Spleen (tissue), 11 donors: ENCODE data around the gene KAT6B. TPM values are rescaled to one million over a fixed set of nuclear protein-coding genes. Genes with fewer than 3 reads are reported as not detected.
A peak's percentile ranks its signal among the peaks of the same experiment; 100 is the strongest.
"Not testable (repeated sequence)": the region's sequence is repeated elsewhere in the genome, so short reads cannot be mapped to it uniquely, and the experiment has no call there.

Experiments
- DNase-seq: peaks from one replicate; pipeline ENCODE4 v3.0.0-alpha.2; 2020
- H3K27ac ChIP-seq, 8 donors: fragments of 200-600 bp; sonication (generic) in 7 of 8; 1 replicate in 4 of 8; 2 replicates in 4 of 8; pipeline versions ENCODE4 v1.5.0 to v1.8.0; 2016 to 2021; ENCODE audit warnings: inconsistent platforms in 4 of 8, mild to moderate bottlenecking in 4 of 8, moderate library complexity in 1 of 8
- H3K27me3 ChIP-seq, 7 donors: fragments of 200-600 bp; sonication (generic) in 6 of 7; replicated peaks in 1 of 7; 1 replicate in 4 of 7; 2 replicates in 3 of 7; pipeline versions ENCODE4 v1.5.0 to v1.8.0; 2016 to 2021; ENCODE audit warnings: inconsistent platforms in 3 of 7, mild to moderate bottlenecking in 1 of 7
- H3K36me3 ChIP-seq, 6 donors: fragments of 200-600 bp; sonication (generic) in 5 of 6; 1 replicate in 4 of 6; 2 replicates in 2 of 6; pipeline versions ENCODE4 v1.5.0 to v1.8.0; 2016 to 2021; ENCODE audit warnings: inconsistent platforms in 2 of 6
- H3K4me1 ChIP-seq, 6 donors: fragments of 200-600 bp; sonication (generic) in 5 of 6; 1 replicate in 3 of 6; 2 replicates in 3 of 6; pipeline versions ENCODE4 v1.5.0 to v1.8.0; 2016 to 2021; ENCODE audit warnings: inconsistent platforms in 3 of 6
- H3K4me3 ChIP-seq, 8 donors: fragments of 200-600 bp; sonication (generic) in 7 of 8; 1 replicate in 4 of 8; 2 replicates in 4 of 8; pipeline versions ENCODE4 v1.5.0 to v1.8.0; 2016 to 2021; ENCODE audit warnings: inconsistent platforms in 4 of 8, mild to moderate bottlenecking in 4 of 8, moderate library complexity in 2 of 8
- H3K9me3 ChIP-seq, 8 donors: fragments of 200-600 bp; sonication (generic) in 7 of 8; 1 replicate in 4 of 8; 2 replicates in 4 of 8; pipeline versions ENCODE4 v1.5.0 to v1.8.0; 2016 to 2021; ENCODE audit warnings: inconsistent platforms in 4 of 8
- POLR2A ChIP-seq, 3 donors: fragments of 450-650 bp; IDR thresholded peaks; one replicate each; pipeline ENCODE4 v1.5.1; 2017; ENCODE audit warnings: antibody characterized with exemption in 3 of 3, mild to moderate bottlenecking in 1 of 3
- POLR2AphosphoS5 ChIP-seq, 3 donors: sonication (generic); formaldehyde crosslinking; IDR thresholded peaks; one replicate each; pipeline ENCODE4 v1.5.1; 2017; ENCODE audit warnings: antibody characterized with exemption in 3 of 3
- WGBS, 5 donors: extraction: QIAGEN DNeasy Blood & Tissue Kit in 3 of 5; methylation state at CpG; one replicate each; pipeline versions ENCODE4 v1.1.5 to v1.1.7; 2013 to 2018; 5-methylcytosine and 5-hydroxymethylcytosine counted together
- intact Hi-C: fragments of 100-400 bp; cut with DNase I; formaldehyde crosslinking; loops from one replicate; pipeline ENCODE4 v1.15.0; 2023; ENCODE audit warnings: low total_unique reads
- polyA plus RNA-seq, 3 donors: library from polyadenylated mRNA; stranded (reverse); fragments of 200-250 nt; gene quantifications; one replicate each; pipeline ENCODE4 v1.2.1, GENCODE V29; 2013
- total RNA-seq, 7 donors: library from RNA; depleted of rRNA in 3 of 7; stranded (reverse); fragments of >200 nt in 3 of 7; fragmentation: NEBNext Ultra II Directional in 4 of 7; extraction: Animal tissue kit (Norgen Biotek cat#: 25700) in 4 of 7; gene quantifications; one replicate each; pipeline versions ENCODE4 v1.1.0 to v1.2.1, GENCODE V29; 2016 to 2021
- TF ChIP-seq, protein P1 (sequence below), 11 experiments: fragments of 200-600 bp in 7 of 11; fragments of 450-650 bp in 4 of 11; sonication (generic) in 4 of 11; IDR thresholded peaks in 8 of 11; conservative IDR thresholded peaks in 3 of 11; 1 replicate in 7 of 11; 2 replicates in 4 of 11; pipeline versions ENCODE4 v1.4.0 to v1.8.0; 2016 to 2021; ENCODE audit warnings: antibody characterized with exemption in 11 of 11, inconsistent platforms in 4 of 11, mild to moderate bottlenecking in 1 of 11
- donor health status: healthy with polysubstance abuse.
- donor health status: DM: no; HTN: no; CAD: no; lungs with moderate emphysema.
- donor health status: DM: no; HTN: no; CAD: no.
- donor health status: Bipolar disorder and iron deficiency.
- donor health status: healthy.
- donor health status: DM: no; HTN: no; CAD: no.
- donor health status: DM: yes; HTN: yes; CAD: no.

KAT6B gene
- total and polyA plus RNA-seq, 10 donors = 2.9 to 61.0 (median 46.0) TPM

DNA sequence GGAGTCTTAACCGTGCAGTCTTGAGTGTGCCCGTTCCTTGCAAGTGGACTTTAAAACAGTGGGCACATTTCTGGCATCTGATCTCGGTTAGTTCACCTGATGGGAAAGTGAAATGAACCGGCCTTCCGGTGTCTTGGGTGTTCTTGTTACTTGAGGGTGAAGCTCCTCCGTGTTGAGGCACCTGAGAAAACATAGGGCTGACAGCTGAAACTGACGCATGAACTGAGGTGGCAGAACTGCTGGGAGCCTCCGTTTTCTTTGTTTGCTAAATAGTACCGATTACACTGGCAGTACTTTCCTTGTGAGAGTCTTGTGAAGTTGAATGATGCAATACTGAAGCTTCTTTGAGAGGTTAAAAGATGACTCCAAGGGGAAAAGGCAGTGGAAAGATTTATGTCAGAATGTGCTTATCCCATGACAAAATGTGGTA lies 222.3 kb downstream of the KAT6B start:
- Histone ChIP-seq H3K9me3 (no peaks in the 10 kb centered on the region), H3K27me3 (peaks cover 0 to 14% (median 0%) of the 10 kb centered on the region in 7 donors), H3K36me3 (no peaks in the 10 kb centered on the region), H3K4me3 (no peak overlapping the region), H3K4me1 (peaks cover 0 to 5% (median 0%) of the 10 kb centered on the region in 6 donors), H3K27ac (no peak overlapping the region)
- 82 to 92% (median 85%) methylated on average over 9 of the region's 9 CpGs for WGBS, 5 donors
- intact Hi-C loops = no loop called here
- TF ChIP-seq, protein P1, sequence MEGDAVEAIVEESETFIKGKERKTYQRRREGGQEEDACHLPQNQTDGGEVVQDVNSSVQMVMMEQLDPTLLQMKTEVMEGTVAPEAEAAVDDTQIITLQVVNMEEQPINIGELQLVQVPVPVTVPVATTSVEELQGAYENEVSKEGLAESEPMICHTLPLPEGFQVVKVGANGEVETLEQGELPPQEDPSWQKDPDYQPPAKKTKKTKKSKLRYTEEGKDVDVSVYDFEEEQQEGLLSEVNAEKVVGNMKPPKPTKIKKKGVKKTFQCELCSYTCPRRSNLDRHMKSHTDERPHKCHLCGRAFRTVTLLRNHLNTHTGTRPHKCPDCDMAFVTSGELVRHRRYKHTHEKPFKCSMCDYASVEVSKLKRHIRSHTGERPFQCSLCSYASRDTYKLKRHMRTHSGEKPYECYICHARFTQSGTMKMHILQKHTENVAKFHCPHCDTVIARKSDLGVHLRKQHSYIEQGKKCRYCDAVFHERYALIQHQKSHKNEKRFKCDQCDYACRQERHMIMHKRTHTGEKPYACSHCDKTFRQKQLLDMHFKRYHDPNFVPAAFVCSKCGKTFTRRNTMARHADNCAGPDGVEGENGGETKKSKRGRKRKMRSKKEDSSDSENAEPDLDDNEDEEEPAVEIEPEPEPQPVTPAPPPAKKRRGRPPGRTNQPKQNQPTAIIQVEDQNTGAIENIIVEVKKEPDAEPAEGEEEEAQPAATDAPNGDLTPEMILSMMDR (IDR thresholded peaks at IDR 0.05 in 8 of 11, conservative IDR thresholded peaks at IDR 0.05 in 3 of 11) = no peak
- DNase-seq = peak; percentile 31

DNA sequence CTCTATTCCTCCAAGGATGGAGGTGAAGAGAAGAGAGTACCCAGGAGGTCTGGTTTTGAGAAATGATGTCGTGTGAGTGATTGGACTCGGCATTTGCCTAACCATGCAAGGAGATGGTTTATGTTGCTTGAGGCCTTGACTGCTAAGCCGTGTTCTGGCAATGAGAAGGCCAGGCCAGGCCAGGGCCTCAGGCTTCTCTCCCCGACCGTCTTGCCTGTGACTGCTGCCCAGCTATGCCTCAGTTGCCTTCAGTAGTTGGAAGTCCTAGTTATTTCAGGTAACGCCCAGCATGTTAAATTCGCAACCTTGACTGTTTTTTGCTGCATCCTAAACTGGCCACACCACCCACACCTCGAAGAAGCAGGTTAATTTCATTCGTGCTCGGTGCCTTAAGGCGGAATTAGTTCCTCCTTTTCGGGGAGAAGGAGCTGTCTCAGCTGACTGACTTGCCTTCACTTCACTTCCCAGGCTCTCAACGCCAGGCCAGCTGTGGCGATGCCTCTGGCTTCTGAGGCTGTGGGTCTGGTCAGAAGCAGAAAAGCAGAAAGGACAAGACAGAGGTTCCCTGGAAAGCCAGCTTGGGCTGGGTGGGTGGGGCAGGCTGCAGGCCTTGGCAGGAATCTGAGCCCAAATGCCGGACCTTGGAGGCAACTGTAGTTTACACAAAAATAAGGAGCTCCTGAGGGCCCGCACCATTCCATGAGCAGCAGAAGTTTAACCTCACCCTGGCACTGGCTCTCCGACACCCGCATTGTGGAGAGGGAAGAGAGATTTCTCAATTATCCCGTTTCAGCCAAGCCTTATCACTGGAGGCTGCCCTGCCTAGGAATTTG lies 223.1 kb downstream of the KAT6B start:
- no peak overlapping the region for H3K27ac ChIP-seq
- DNase-seq = no peak
- 77 to 88% (median 81%) methylated on average over 18 to 19 of the region's 19 CpGs for WGBS, 5 donors
- H3K36me3 ChIP-seq = no peaks in the 10 kb centered on the region
- no peaks in the 10 kb centered on the region for H3K4me1 ChIP-seq
- peaks cover 0 to 5% (median 0%) of the 10 kb centered on the region in 7 donors for H3K27me3 ChIP-seq
- no peaks in the 10 kb centered on the region for H3K9me3 ChIP-seq
- H3K4me3 ChIP-seq = no peak overlapping the region
- no peak for TF ChIP-seq POLR2A (IDR thresholded peaks at IDR 0.05)
- TF ChIP-seq, protein P1 (IDR thresholded peaks at IDR 0.05 in 8 of 11, conservative IDR thresholded peaks at IDR 0.05 in 3 of 11) = no peak
- TF ChIP-seq POLR2AphosphoS5 (IDR thresholded peaks at IDR 0.05) = no peak
- intact Hi-C loops = no loop called here

DNA sequence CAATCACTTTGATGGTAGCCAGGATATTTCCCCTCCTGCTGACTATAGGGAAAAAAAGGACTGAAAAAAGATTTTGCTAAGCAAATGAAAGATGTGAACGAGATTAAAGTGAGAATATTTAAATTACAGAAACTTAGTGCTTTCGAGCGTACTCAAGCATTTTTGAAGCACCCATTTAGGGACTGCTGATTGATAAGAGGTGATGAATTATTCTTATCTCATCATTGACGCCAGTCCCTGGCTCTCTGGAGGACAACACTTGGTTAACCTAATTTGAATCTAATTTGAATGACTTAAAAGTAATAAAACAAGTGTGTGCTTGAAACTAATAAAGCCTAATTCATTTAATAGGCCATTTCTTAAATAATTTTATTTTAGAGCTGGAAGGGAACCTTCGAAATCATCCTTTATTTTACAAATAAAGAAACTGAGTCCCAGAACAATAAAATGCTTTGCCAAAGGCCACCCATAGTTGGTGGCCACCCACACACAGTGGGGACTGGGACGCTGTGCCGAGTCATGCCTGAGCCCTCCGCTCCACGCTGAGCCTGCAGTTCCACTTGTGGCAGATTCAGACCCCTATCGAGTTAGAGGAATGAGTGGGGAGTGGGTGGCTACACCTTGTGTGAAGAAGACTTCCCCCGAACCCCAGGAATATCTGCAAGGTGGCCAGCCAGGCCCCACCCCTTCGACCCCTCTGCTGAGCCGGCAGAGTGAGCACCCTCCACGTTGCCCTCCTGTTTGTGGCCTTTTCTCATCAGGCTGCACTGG lies 223.9 kb downstream of the KAT6B start:
- H3K27me3 ChIP-seq = no peaks in the 10 kb centered on the region
- TF ChIP-seq POLR2AphosphoS5 (IDR thresholded peaks at IDR 0.05) (no peak), POLR2A (IDR thresholded peaks at IDR 0.05) (no peak)
- TF ChIP-seq, protein P1 (IDR thresholded peaks at IDR 0.05 in 8 of 11, conservative IDR thresholded peaks at IDR 0.05 in 3 of 11) = no peak
- H3K9me3 ChIP-seq = no peaks in the 10 kb centered on the region
- no peak overlapping the region for H3K27ac ChIP-seq
- 86 to 95% (median 91%) methylated on average over 14 of the region's 14 CpGs for WGBS, 5 donors
- intact Hi-C loops = no loop called here
- no peaks in the 10 kb centered on the region for H3K4me1 ChIP-seq
- no peak overlapping the region for H3K4me3 ChIP-seq
- H3K36me3 ChIP-seq = no peaks in the 10 kb centered on the region
- peak; percentile 44 for DNase-seq

DNA sequence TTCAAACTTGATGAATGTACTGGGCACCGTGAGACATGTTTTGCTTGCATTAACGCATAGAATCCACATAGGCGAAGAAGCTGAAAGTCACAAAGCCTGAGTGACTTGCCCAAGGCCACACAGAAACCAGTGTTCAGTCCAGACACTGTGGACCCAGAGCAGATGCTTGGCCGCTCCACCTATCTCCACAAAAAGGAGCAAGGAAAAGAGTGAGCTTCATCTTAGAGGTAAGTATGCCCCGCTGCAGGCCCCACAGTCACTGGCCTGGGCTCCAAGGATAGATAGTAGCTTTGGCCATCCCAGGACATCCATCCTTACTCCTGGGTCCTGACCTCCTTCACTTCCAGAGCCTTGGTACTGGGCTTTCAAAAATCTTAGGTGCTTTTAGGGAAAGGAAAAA lies 224.9 kb downstream of the KAT6B start:
- intact Hi-C loops = no loop called here
- H3K27ac ChIP-seq = no peak overlapping the region
- DNase-seq = peak; percentile 13
- no peaks in the 10 kb centered on the region for H3K27me3 ChIP-seq
- no peaks in the 10 kb centered on the region for H3K36me3 ChIP-seq
- WGBS, 5 donors = 93 to 100% (median 97%) methylated on average over 5 of the region's 5 CpGs
- H3K4me3 ChIP-seq = no peak overlapping the region
- no peaks in the 10 kb centered on the region for H3K9me3 ChIP-seq
- TF ChIP-seq POLR2AphosphoS5 (IDR thresholded peaks at IDR 0.05) = no peak
- TF ChIP-seq, protein P1 (IDR thresholded peaks at IDR 0.05 in 8 of 11, conservative IDR thresholded peaks at IDR 0.05 in 3 of 11) = no peak
- H3K4me1 ChIP-seq = no peaks in the 10 kb centered on the region

DNA sequence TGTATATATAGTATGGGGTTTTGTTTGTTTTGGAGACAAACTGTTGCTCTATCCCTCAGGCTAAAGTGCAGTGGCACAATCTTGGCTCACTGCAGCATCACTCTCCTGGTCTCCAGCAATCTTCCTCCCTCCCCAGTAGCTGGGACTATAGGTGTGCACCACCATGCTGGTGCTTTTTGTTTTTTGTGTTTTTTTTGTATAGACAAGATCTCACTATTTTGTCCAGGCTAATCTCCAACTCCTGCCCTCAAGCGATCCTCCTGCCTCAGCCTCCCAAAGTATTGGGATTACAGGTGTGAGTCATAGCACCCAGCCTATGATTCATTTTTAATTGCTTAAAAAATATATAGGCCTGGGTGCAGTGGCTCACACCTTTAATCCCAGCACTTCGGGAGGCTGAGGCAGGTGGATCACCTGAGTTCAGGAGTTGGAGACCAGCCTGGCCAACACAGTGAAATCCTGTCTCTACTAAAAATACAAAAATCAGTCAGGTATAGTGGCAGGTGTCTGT lies 229.6 kb downstream of the KAT6B start:
- H3K36me3 ChIP-seq, H3K4me3 ChIP-seq, DNase-seq, H3K4me1 ChIP-seq, H3K27ac ChIP-seq, H3K27me3 ChIP-seq, intact Hi-C loops, H3K9me3 ChIP-seq: not testable (repeated sequence)
- WGBS, 5 donors = 89 to 98% (median 93%) methylated on average over 2 of the region's 2 CpGs
